ENCODE data around the gene USP10.

Gene USP10

DNA sequence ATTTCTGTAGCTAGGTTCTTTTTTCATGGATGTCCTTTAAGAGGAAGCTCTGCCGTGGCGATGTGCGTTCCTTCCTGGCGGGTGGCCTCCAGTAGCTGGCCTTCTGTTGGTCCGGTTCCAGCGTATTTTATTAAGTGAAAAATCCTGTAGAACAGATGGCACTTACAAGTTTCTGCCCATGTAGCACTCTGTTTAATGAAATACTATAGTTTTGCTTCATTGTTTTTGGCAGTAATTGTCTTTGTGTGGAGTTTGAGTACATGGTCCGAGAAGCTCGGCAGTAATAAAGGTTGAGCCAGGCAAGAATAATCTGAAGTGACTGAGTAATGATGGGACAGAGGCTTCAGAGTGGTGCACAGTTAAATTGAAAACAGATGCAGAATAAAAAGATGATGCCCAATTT, 20.4 kb downstream of the USP10 start:
- Histone ChIP-seq H3K9me2 (replicated peaks; ENCODE audit: low read depth, low read length) (no peaks in the 10 kb centered on the region), H3K4me2 (ENCODE audit: low read depth, low read length, poor library complexity, severe bottlenecking) (no peak overlapping the region), H3K4me1 (ENCODE audit: insufficient read depth, low read length, poor library complexity, severe bottlenecking) (peaks cover 21% of the 10 kb centered on the region), H3K4me3 (ENCODE audit: low read length, poor library complexity, severe bottlenecking) (no peak overlapping the region), H3K36me3 (ENCODE audit: insufficient read depth, low read length) (peaks cover 32% of the 10 kb centered on the region; the same call in 1 of the 2 replicates), H3K9me3 (ENCODE audit: insufficient read depth, low read depth, low read length) (no peaks in the 10 kb centered on the region), H4K20me1 (ENCODE audit: insufficient read depth, low read length, poor library complexity, severe bottlenecking) (peaks cover 92% of the 10 kb centered on the region), H3K27me3 (ENCODE audit: insufficient read depth, low read length, poor library complexity, severe bottlenecking) (no peaks in the 10 kb centered on the region), H3K9ac (ENCODE audit: low read depth, low read length, poor library complexity, severe bottlenecking) (no peak overlapping the region), H2AFZ (ENCODE audit: low read length) (no peak overlapping the region), H3K79me2 (ENCODE audit: insufficient read depth, low read length) (peaks cover 99% of the 10 kb centered on the region), H3F3A (ENCODE audit: low read depth) (no peaks in the 10 kb centered on the region)
- TF ChIP-seq, protein P1, sequence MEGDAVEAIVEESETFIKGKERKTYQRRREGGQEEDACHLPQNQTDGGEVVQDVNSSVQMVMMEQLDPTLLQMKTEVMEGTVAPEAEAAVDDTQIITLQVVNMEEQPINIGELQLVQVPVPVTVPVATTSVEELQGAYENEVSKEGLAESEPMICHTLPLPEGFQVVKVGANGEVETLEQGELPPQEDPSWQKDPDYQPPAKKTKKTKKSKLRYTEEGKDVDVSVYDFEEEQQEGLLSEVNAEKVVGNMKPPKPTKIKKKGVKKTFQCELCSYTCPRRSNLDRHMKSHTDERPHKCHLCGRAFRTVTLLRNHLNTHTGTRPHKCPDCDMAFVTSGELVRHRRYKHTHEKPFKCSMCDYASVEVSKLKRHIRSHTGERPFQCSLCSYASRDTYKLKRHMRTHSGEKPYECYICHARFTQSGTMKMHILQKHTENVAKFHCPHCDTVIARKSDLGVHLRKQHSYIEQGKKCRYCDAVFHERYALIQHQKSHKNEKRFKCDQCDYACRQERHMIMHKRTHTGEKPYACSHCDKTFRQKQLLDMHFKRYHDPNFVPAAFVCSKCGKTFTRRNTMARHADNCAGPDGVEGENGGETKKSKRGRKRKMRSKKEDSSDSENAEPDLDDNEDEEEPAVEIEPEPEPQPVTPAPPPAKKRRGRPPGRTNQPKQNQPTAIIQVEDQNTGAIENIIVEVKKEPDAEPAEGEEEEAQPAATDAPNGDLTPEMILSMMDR (conservative IDR thresholded peaks at IDR 0.05; ENCODE audit: low read length), result no peak
- no peak for TF ChIP-seq EZH2phosphoT487 (IDR thresholded peaks at IDR 0.05; ENCODE audit: borderline replicate concordance)

DNA sequence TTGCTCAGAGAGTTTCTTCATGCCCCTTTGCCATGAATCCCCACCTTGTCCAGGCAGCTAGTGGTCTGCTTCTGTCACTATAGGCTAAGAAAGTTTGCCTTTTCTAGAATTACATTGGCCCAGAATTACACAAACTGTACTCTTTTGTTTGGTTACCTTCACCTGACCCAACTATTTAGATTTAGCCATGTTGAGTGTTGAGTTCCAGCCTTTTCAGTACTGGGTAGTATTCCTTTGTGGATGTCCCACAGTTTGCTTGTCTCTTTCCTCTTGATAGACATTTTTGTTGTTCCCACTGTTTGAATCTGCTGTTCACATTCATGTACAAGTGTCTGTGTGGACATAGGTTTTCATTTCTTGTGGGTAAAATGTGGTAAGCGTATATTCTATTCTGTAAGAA, 22.3 kb downstream of the USP10 start:
- H3K4me1 ChIP-seq (ENCODE audit: insufficient read depth, low read length, poor library complexity, severe bottlenecking), result peaks cover 27% of the 10 kb centered on the region
- H2AFZ ChIP-seq (ENCODE audit: low read length), result no peak overlapping the region
- no peaks in the 10 kb centered on the region for H3K9me3 ChIP-seq (ENCODE audit: insufficient read depth, low read depth, low read length)
- H3K79me2 ChIP-seq (ENCODE audit: insufficient read depth, low read length), result peaks cover 99% of the 10 kb centered on the region
- no peaks in the 10 kb centered on the region for H3F3A ChIP-seq (ENCODE audit: low read depth)
- H3K9me2 ChIP-seq (replicated peaks; ENCODE audit: low read depth, low read length), result no peaks in the 10 kb centered on the region
- no peak overlapping the region for H3K4me3 ChIP-seq (ENCODE audit: low read length, poor library complexity, severe bottlenecking)
- peaks cover 16% of the 10 kb centered on the region; the same call in 1 of the 2 replicates for H3K36me3 ChIP-seq (ENCODE audit: insufficient read depth, low read length)
- no peaks in the 10 kb centered on the region for H3K27me3 ChIP-seq (ENCODE audit: insufficient read depth, low read length, poor library complexity, severe bottlenecking)
- TF ChIP-seq, protein P1 (conservative IDR thresholded peaks at IDR 0.05; ENCODE audit: low read length), result no peak
- no peak for TF ChIP-seq EZH2phosphoT487 (IDR thresholded peaks at IDR 0.05; ENCODE audit: borderline replicate concordance)
- no peak overlapping the region for H3K9ac ChIP-seq (ENCODE audit: low read depth, low read length, poor library complexity, severe bottlenecking)
- H4K20me1 ChIP-seq (ENCODE audit: insufficient read depth, low read length, poor library complexity, severe bottlenecking), result peaks cover 91% of the 10 kb centered on the region
- H3K4me2 ChIP-seq (ENCODE audit: low read depth, low read length, poor library complexity, severe bottlenecking), result no peak overlapping the region

DNA sequence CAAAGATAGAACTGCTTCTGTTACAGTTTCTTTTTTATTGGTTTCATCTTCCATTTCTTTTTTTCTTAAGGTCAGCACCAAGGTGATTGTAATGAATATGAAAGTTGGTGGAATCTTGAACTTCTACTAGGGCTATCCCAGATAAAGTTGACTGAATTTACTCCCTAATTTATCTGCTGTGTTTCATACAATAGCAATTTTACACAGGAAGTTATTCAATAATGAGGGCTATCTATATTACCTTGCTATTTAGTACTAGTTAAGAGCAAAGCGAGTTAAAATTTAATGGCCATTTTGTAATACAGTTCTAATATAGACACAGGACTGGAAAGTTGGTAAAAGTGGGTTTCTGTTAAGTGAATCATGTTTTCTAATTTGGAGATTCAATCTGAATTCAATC, 24.1 kb downstream of the USP10 start:
- Histone ChIP-seq H3K9me3 (ENCODE audit: insufficient read depth, low read depth, low read length) (no peaks in the 10 kb centered on the region), H4K20me1 (ENCODE audit: insufficient read depth, low read length, poor library complexity, severe bottlenecking) (peaks cover 84% of the 10 kb centered on the region), H3K4me2 (ENCODE audit: low read depth, low read length, poor library complexity, severe bottlenecking) (no peak overlapping the region), H3K9ac (ENCODE audit: low read depth, low read length, poor library complexity, severe bottlenecking) (no peak overlapping the region), H3K4me3 (ENCODE audit: low read length, poor library complexity, severe bottlenecking) (no peak overlapping the region), H3K27me3 (ENCODE audit: insufficient read depth, low read length, poor library complexity, severe bottlenecking) (no peaks in the 10 kb centered on the region), H3K4me1 (ENCODE audit: insufficient read depth, low read length, poor library complexity, severe bottlenecking) (peaks cover 27% of the 10 kb centered on the region), H2AFZ (ENCODE audit: low read length) (no peak overlapping the region), H3K9me2 (replicated peaks; ENCODE audit: low read depth, low read length) (no peaks in the 10 kb centered on the region), H3F3A (ENCODE audit: low read depth) (no peaks in the 10 kb centered on the region), H3K79me2 (ENCODE audit: insufficient read depth, low read length) (peaks cover 98% of the 10 kb centered on the region), H3K36me3 (ENCODE audit: insufficient read depth, low read length) (peaks cover 11% of the 10 kb centered on the region; the same call in 1 of the 2 replicates)
- TF ChIP-seq, protein P1 (conservative IDR thresholded peaks at IDR 0.05; ENCODE audit: low read length), result no peak
- TF ChIP-seq EZH2phosphoT487 (IDR thresholded peaks at IDR 0.05; ENCODE audit: borderline replicate concordance), result no peak

Measured in Loucy (cell line).